Mesothelial cell of epicardium (in vitro differentiated cells): ENCODE measurements around the gene COL25A1. TPM values are rescaled to one million over a fixed set of nuclear protein-coding genes. Genes with fewer than 3 reads are reported as not detected.

ENCODE experiments used
- DNase-seq, 2 experiments: peaks; one replicate each; pipeline ENCODE4 v3.0.0; 2021; ENCODE audit warnings: low spot score in 2 of 2; ENCODE audit not compliant: unreplicated experiment in 2 of 2
- H3K27ac Mint-ChIP-seq: 2 replicates; pipeline ENCODE4 v1.8.0; 2021; ENCODE audit warnings: mixed read lengths
- H3K27me3 Mint-ChIP-seq: 2 replicates; pipeline ENCODE4 v1.8.0; 2021; ENCODE audit warnings: low read depth, mixed read lengths
- H3K36me3 Mint-ChIP-seq: 2 replicates; pipeline ENCODE4 v1.8.0; 2021; ENCODE audit warnings: mixed read lengths
- H3K4me1 Mint-ChIP-seq: 2 replicates; pipeline ENCODE4 v1.8.0; 2021; ENCODE audit warnings: mixed read lengths
- H3K4me3 Mint-ChIP-seq: 2 replicates; pipeline ENCODE4 v1.8.0; 2021; ENCODE audit warnings: mild to moderate bottlenecking, moderate library complexity, mixed read lengths
- H3K9me3 Mint-ChIP-seq: 2 replicates; pipeline ENCODE4 v1.8.0; 2021; ENCODE audit warnings: mixed read lengths
- total RNA-seq: library from RNA; stranded (reverse); gene quantifications from 3 replicates; pipeline ENCODE4 v1.2.1, GENCODE V29; 2021
- TF ChIP-seq, protein P1 (sequence below): fragments of 200-600 bp; sonication (generic); IDR thresholded peaks from one replicate; pipeline ENCODE4 v1.5.0; 2021; ENCODE audit warnings: antibody characterized with exemption; ENCODE audit not compliant: unreplicated experiment

The COL25A1 gene
- total RNA-seq, 1 donor from 2014 or later = 56.7 TPM

DNA sequence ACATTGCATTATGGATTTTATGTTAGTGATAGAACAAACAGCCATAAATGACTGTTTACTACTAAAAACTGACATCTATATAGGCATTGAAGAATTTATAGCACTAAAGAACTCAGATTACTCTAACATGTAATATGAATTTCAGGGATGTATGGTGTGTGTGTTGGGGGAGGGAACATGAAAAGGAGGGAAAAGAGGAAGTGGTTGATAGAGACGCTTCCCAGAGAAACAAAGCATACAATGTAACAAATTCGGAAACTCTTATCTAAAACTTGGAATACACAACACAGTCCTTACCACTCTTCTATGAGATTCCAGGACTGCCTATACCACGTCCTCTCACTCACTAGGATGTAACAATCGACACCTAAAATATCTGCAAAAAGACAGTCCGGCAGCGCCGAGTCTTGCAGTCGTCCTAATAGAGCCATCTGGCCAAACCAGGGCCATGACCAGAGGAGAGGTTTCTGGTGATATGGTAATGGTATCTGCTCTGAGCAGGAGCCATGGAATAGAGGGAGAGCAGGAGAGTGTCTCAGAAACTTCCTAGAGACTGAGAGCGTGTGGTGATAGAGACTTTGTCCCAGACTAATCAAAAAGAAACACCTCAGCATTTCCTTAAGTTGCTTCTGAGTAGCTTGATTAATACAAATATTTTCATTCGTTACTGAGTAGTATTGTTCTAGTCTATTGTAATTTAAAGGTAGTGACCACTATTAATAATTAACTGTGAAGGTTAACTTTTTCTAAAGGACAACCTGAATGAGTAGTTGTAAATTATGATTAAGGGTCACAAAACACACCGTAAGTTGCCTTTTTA, 287.7 kb downstream of the COL25A1 start:
- Mint-ChIP-seq H3K9me3 (no peaks in the 10 kb centered on the region), H3K27ac (no peak overlapping the region), H3K4me1 (peaks cover 21% of the 10 kb centered on the region), H3K4me3 (no peak overlapping the region), H3K27me3 (no peaks in the 10 kb centered on the region), H3K36me3 (peaks cover 3% of the 10 kb centered on the region)
- TF ChIP-seq, protein P1, sequence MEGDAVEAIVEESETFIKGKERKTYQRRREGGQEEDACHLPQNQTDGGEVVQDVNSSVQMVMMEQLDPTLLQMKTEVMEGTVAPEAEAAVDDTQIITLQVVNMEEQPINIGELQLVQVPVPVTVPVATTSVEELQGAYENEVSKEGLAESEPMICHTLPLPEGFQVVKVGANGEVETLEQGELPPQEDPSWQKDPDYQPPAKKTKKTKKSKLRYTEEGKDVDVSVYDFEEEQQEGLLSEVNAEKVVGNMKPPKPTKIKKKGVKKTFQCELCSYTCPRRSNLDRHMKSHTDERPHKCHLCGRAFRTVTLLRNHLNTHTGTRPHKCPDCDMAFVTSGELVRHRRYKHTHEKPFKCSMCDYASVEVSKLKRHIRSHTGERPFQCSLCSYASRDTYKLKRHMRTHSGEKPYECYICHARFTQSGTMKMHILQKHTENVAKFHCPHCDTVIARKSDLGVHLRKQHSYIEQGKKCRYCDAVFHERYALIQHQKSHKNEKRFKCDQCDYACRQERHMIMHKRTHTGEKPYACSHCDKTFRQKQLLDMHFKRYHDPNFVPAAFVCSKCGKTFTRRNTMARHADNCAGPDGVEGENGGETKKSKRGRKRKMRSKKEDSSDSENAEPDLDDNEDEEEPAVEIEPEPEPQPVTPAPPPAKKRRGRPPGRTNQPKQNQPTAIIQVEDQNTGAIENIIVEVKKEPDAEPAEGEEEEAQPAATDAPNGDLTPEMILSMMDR = no peak
- DNase-seq = no peak

DNA sequence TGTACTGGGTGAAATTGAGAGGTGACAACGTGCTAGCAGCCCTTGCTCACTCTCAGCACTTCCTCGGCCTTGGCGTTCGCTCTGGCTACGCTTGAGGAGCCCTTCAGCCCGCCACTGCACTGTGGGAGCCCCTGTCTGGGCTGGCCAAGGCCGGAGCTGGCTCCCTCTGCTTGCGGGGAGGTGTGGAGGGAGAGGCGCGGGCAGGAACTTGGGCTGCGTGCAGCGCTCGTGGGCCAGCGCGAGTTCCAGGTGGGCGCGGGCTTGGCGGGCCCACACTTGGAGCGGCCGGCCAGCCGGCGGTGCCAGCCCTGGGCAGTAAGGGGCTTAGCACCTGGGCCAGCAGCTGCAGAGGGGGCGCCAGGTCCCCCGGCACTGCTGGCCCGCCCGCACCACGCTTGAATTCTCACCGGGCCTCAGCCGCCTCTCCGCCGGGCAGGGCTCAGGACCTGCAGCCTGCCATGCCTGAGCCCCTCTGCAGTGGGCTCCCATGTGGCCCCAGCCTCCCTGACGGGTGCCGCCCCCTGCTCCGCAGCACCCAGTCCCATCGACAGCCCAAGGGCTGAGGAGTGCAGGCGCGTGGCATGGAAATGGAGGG, 290.1 kb downstream of the COL25A1 start:
- Mint-ChIP-seq H3K27ac (no peak overlapping the region), H3K27me3 (no peaks in the 10 kb centered on the region), H3K9me3 (no peaks in the 10 kb centered on the region), H3K4me3 (no peak overlapping the region), H3K4me1 (peaks cover 26% of the 10 kb centered on the region), H3K36me3 (peaks cover 3% of the 10 kb centered on the region)
- no peak for DNase-seq
- TF ChIP-seq, protein P1 = no peak

DNA sequence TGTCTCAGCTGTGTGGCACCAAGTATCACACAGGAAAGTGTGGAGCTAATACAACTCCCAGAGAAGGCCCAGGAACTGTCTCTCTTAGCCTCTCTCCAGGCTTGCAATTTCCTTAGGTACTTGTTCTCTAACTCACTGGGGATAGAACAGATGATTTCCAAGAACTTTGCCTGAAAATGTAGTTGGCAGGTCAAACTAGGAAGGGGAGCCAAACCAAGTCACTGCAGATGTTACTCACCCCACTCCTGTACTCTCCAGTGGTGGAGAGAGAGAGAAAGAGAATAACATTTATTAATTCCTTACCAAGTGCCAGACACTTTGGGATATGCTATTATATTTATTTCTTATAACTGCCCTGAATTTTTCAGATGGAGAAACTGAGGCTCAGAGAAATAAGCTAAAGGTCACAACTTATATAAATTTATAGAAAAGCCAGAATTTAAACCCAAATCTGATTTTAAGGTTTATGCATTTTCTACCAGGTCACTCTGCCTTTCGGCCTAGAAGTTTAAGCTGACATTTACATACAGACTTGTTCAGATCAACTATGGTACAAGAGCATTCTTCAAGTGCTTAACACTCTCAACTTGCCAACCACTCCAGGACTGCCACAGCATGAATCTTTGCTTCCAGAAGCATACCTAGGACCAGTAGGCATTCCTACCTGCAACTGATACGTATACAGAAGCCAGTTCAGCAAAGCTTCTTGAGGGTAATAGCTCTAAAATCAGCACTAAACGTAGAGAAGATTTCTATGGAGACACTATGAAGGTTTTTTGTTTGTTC, 291.0 kb downstream of the COL25A1 start:
- H3K4me3 Mint-ChIP-seq = no peak overlapping the region

DNA sequence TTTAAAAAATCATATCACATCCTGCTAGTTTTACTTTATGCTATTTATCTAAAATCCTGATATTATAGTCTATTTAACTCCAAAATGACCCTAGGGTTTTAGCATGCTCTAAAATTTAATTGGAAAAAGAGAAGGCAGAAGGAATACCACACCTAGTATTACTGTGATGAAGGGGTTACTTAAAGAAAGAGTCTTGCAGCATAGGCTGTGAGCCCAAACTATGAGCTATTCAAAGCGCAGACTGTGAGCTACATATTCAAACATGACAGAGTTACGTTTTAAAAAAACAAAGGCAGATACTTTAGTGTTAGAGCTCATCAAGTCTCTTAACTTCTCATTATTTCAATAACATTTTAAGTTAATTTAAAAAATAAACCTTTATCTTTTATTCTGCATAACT, 291.9 kb downstream of the COL25A1 start:
- Mint-ChIP-seq H3K27me3 (no peaks in the 10 kb centered on the region), H3K9me3 (no peaks in the 10 kb centered on the region), H3K4me3 (no peak overlapping the region), H3K36me3 (peaks cover 3% of the 10 kb centered on the region), H3K27ac (peak overlapping the region; percentile 87), H3K4me1 (peaks cover 25% of the 10 kb centered on the region)
- no peak for DNase-seq
- TF ChIP-seq, protein P1 = no peak

More for the DNA sequence above, 291.0 kb downstream of the COL25A1 start:
- Mint-ChIP-seq H3K27ac (no peak overlapping the region), H3K36me3 (peaks cover 3% of the 10 kb centered on the region), H3K27me3 (no peaks in the 10 kb centered on the region), H3K4me1 (peaks cover 26% of the 10 kb centered on the region), H3K9me3 (no peaks in the 10 kb centered on the region)
- no peak for DNase-seq
- TF ChIP-seq, protein P1 = no peak

DNA sequence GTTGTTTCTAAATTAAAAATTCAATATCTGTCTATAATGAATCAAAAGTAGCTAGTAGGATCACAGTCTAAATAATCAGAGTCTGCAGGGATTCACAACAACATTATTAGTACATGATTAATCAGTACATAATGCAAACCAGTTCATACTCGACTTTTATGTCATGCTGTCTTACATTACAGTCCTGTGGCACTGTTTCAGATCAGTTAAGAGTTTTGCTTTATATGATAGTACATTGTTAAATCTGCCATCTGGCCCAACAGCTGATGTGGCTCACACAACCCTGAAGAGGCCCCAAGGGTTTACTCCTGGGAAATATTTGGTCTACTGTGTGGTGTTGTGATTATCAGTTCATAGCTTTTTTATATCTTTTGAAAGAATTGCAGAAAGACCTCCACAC, 292.5 kb downstream of the COL25A1 start:
- TF ChIP-seq, protein P1 = no peak
- H3K27ac Mint-ChIP-seq = peak overlapping the region; percentile 87
- no peak for DNase-seq
- no peaks in the 10 kb centered on the region for H3K27me3 Mint-ChIP-seq
- H3K9me3 Mint-ChIP-seq = no peaks in the 10 kb centered on the region
- H3K4me3 Mint-ChIP-seq = peak overlapping the region; percentile 7
- H3K36me3 Mint-ChIP-seq = peaks cover 3% of the 10 kb centered on the region
- peaks cover 21% of the 10 kb centered on the region for H3K4me1 Mint-ChIP-seq
